GM18870 (cell line): ENCODE results near the gene ELK1.
A peak's percentile ranks its signal among the peaks of the same experiment; 100 is the strongest.
"Not testable (repeated sequence)": the region's sequence is repeated elsewhere in the genome, so short reads cannot be mapped to it uniquely, and the experiment has no call there.

Source experiments
- ATAC-seq: cut with Tn5 transposase; IDR thresholded peaks from one replicate; pipeline ENCODE4 v1.9.1; 2021; ENCODE audit warnings: moderate library complexity; ENCODE audit not compliant: unreplicated experiment

Gene ELK1, protein sequence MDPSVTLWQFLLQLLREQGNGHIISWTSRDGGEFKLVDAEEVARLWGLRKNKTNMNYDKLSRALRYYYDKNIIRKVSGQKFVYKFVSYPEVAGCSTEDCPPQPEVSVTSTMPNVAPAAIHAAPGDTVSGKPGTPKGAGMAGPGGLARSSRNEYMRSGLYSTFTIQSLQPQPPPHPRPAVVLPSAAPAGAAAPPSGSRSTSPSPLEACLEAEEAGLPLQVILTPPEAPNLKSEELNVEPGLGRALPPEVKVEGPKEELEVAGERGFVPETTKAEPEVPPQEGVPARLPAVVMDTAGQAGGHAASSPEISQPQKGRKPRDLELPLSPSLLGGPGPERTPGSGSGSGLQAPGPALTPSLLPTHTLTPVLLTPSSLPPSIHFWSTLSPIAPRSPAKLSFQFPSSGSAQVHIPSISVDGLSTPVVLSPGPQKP

GRCh38 chrX:47650164-47651042 is at the start of gene ELK1:
ELK1 (minus strand) TSS chrX:47650563; CDS start chrX:47641441, 9,122 bp downstream.
- ATAC-seq = peak; percentile 81

DNA sequence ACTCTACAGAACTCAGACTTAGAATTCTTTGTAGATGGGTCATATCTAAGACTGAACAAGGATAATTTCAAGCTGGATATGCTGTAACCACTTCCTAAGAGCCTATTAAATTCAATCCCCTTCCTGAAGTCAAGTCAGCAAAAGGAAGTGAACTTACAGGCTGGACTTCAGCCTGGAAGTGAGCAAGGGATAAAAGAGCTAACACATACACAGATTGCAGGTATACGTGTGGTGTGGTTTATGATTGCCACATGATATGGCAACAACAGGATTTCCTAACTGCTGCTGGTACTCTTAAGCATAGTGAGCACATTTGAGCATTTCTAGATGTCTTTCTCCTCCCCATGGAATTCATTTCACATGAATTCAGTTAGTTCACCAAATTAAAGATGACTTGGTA is 46.8 kb upstream of the ELK1 start:
- ATAC-seq = no peak

DNA sequence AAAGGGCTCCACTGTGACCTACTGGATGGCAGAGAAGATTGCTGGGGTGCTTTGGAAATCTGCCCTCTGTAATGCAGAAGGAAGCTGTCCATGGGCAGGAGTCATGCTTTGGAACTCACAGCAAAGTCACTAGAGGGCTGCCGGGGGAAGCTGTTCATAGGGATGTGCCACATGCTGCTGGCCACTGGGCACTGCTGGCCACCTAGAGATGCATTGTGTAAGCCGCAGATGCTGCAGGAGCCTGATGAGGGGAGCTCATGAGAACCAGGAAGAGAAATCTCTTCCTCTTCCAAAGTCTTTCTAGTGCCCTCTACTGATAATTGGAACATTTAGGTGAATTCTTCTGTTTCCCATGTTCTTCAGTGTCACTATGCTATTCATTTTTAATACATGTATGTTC is 39.8 kb upstream of the ELK1 start:
- no peak for ATAC-seq

DNA sequence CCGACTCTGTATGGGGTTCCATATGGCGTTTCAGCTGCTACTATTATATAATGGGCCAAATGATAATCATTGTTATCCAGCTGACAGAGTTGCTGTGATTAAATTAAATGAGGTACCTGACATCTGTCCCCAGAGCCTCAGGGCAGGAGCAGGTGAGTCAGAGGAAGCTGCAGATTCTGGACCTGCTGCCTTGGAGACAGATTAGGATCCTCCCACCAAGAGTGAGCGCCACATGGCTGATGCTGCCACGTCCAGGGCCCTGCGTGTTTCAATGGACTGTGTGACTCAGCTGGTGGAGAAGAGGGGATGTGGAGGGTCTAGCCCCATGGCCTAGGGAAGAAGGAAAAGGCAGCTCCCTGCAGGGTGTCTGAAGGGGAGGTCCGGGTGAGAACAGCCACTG is 36.9 kb upstream of the ELK1 start:
- ATAC-seq = no peak

DNA sequence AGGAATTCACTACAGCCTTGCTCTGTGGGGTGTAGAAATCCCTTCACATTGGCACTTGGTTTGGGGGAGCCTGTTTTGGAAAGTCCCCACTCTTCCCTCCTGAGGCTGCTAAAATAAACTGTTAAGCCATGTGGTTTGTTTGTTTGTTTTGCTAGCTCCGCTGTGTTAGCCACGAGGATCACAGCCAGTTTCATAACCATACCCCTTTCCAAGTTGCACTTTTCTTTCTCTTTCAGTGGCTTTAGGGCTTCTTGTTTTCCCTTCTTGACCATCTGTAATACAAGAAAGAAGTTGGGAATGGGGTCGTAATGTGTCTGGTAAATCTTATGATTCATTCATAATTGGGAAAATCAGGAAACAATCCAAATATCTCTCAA is 33.5 kb upstream of the ELK1 start:
- ATAC-seq = no peak

DNA sequence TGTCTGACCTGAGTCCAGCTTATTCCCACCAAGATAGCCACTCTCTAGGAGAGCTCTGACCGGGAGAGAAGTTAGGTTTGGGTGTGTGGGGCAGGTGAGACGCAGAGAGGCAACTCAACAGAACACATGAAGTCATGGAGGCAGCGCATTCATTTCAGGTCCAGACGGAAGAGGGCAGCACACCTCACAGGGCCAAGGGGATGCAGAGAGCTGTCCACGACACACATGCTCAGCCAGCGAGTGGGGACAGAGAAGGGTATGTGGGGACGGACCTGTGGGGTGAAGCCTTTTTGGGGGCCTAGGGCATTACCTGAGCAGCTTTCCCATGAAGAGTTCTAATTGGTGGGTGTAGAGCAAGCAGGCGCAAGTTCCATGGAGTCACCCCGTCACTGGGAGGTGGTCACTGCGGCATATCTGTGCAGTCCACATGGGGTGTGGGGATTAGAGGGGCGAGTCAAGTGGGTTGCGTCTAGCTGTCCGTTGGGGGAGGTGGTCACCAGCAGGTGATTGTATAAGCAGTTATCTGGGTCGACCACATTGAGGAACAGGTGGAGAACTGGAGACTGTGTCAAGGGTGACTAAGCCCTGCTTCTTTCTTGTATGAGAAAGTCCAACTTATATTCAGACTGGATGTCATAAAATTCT is 32.9 kb upstream of the ELK1 start:
- no peak for ATAC-seq

DNA sequence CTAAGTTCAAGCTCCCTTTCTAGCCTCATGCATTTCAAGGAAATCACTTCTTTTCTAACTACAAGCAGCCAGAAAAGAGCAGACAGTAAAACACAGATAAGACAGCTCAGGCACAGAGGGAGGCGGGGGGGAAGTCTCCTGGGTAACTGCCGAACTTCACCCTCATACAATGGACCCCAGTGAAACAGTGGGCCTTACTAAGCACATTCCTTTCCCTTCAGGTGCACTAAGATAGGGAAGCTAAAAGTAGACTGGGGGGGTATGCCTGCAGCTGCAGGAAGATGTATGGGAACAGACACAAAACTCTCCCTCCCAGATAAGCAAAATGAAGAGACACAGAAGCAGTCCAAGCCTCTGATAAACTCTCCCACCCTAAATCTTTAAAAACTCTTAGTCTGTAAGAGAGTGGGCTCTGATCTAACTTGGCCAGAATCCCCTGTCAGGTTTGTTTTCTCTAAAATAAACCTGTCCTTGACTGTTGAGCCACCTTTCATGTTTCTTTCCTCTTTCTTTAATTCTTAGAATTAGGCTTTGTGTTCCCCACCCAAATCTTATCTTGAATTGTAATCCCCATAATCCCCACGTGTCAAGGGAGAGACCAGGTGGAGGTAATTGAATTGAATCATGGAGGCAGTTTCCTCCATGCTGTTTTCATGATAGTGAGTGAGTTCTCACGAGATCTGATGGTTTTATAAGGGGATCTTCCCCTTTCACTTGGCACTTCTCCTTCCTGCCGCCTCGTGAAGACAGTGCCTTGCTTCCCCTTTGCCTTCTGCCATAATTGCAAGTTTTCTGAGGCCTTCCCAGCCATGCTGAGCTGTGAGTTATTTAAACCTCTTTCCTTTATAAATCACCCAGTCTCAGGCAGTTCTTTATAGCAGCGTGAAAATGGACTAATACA is 25.8 kb upstream of the ELK1 start:
- ATAC-seq = not testable (repeated sequence)

GRCh38 chrX:47674776-47675175 is 24.4 kb upstream of the ELK1 start:
- ATAC-seq = no peak

GRCh38 chrX:47665797-47666196 is 15.4 kb upstream of the ELK1 start:
- not testable (repeated sequence) for ATAC-seq

DNA sequence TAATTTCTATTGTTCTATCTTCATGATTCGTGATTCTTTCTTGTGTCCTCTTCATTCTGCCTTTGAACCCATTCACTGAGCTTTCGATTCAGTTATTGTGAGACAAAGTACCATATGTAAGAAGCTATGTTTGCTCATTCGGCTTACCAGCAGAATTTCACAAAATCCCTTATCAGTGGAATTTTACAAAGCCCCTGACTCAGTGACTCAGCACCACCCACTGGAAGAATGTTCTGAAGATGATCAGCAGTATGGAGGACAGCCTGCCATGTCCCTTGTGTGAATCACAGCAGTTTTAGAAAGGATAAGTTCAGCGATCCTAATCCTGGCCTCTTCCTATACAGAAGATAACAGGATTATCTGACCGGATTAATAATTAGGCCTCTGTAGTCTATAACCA is 14.4 kb upstream of the ELK1 start:
- ATAC-seq = no peak

GRCh38 chrX:47662144-47662657 is 11.8 kb upstream of the ELK1 start:
- no peak for ATAC-seq

DNA sequence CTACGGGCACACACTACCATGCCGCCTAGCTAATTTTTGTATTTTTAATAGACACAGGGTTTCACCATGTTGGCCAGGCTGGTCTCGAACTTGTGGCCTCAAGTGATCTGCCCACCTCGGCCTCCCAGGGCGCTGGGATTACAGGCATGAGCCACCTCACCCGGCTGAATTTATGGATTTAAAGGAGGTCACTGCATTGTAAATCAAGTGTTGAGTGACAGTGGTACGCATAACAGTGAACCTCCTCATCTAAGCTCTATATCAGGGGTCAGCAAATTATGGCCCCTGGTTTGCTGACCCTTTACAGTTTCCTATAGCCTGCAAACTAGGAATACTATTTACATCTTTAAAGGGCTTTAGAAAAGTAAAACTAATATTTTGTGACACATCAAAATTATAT is 11.2 kb upstream of the ELK1 start:
- ATAC-seq = no peak

DNA sequence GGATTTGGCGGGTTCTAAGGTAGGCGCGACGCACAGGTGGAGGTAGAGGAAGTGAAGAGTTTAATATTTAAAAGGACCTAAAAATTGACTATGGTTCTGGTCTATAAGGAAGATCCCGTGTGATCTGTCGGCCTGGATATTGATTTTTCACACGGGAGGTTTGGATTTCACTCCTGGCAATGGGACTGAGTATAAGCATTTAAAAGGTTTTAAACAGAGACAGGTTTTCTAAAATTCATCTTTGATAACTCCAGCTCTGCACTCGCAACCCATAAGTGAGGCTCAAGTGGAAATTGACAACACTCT is 9.0 kb upstream of the ELK1 start:
- ATAC-seq = no peak

DNA sequence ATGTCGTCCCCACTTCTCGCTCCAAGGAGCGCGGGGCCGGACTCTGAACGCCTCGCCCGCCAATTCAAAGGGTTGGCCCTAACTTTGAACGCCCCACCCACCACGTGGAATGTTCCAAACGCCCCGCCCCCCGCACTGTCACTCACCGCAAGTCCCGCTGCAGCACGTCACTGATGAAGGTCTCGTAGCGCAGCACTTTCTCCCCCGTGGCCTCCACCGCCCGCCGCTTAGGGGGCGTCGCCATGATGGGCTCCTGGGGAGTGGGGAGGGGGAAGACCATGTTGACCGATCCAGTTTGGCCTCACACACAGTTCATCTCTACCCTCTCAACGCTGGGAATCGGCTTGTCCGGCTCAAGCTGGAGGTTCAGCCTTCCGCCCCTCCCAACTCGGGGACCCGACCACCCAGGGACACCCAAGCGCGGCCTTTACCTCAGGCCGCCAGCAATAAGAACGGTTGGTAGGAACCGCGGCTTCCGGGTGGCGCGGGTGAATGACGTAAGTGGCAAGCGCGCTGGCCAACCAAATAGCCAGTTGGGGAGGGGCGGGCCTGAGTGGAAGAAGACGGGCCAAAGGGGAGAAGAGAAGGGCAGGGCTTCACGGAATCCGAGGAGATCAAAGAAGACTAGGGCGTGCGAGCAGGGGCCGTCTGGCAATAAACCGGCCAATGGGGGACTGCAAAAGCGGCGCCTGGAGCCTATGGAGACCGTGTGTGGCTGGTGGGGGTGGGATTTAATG is 8.5 kb upstream of the ELK1 start, which contains the start of gene UXT:
Gene UXT (minus strand): TSS at position 497 of the 737 bp plus-strand sequence. CDS start 253 bp downstream, at position 244.
- ATAC-seq = peak; percentile 57

DNA sequence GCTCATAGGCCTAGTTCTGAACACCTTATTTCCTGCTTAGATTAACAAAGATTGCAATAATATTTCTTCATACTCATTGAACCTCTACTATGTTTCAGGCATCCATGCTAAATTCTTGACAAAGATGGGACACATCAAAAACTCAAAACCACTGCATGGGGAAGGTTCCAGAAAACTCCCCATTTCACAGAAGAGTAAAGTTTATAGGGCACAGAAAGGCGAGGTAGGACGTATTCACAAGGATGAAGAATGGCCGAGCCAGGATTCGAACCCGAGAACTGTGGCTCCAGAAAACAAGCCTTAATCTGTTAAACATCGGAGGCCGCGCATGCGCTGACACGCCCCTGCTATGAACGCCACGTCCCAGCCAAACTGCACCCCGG is 7.9 kb upstream of the ELK1 start:
- ATAC-seq = no peak

DNA sequence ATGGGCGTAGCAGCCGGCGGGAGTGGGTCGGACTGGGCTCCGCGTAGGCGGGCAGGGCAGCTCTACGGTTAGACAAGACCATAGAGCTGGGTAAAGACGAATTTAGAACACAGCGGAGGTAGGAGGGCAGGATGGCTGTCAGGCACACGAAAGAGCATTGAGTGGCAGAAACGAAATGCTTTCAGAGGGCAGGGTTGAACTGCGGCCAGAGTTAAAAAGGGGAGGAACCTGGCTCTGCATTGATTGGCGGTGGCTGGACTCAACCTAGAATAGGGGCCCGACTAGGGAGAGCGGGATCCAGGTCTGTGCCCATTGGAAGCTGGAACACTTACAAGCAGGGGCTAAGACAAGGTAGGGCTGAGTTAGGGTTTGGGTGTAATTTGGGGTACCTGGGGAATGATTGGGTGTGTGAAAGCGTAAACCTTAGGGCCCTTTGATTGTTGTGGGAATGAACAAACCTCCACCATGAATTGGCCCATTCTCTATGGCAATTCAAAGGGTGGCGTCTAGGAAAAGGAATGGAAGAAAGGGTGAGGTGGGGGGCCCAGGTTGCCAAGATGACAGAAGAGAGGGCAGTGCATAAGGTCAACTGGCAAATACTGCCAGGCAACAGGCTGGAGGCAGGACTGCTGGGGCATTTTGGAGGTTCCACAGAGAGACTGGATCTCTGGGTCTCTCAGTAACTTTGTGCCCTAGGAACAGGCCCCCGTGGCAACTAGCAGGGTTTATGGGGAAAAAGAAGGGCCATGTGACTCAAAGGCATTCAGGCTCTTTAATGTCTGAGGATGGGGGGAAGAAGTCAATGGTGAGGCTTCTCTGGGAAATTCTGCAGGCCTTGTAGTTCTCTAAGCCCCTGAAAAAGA is 911 bp upstream of the ELK1 start:
- no peak for ATAC-seq

GRCh38 chrX:47649781-47650163 is 591 bp downstream of the ELK1 start:
- no peak for ATAC-seq

DNA sequence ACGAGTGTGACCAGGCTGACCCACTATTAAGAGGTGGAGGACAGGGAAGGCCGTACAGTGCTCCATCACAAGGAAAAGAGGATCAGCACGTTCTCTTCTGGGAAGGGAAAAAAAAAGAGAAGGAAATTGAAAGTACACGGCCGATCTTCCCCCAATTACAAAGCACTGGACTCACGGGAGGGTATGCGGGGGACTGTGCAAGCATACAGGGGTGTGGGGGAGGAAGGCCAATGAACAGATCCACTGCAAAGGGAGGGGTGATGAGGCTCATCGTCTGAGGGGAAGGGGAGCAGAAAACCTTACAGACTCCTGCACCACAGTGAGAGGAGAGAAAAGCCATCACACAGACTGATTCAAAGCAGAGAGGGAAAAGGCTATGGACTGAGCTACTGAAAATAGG is 1.1 kb downstream of the ELK1 start:
- no peak for ATAC-seq

- no peak for ATAC-seq
Measured at GRCh38 chrX:47648376-47648775, 2.0 kb downstream of the ELK1 start.
